Activated naive CD4-positive, alpha-beta T cell treated with anti-CD3 and anti-CD28 coated beads for 36 hours (primary cell): Measurements from ENCODE around the gene CROCC. TPM values are rescaled to one million over a fixed set of nuclear protein-coding genes. Genes with fewer than 3 reads are reported as not detected.
"Not testable (repeated sequence)": the region's sequence is repeated elsewhere in the genome, so short reads cannot be mapped to it uniquely, and the experiment has no call there.

Source experiments
- CTCF ChIA-PET: fragments of 350-600 bp; sonication (Branson Sonifier 250); formaldehyde crosslinking; loops from one replicate; lab custom pipeline; 2021; ENCODE audit warnings: antibody characterized with exemption; lab: Charles Lee
- DNase-seq: peaks from one replicate; pipeline ENCODE4 v3.0.0-alpha.2; 2020
- H3K27ac Mint-ChIP-seq: one replicate; pipeline ENCODE4 v1.8.0; 2021; ENCODE audit warnings: mild to moderate bottlenecking, mixed read lengths
- H3K27me3 Mint-ChIP-seq: one replicate; pipeline ENCODE4 v1.8.0; 2021; ENCODE audit warnings: low read depth, mixed read lengths
- H3K36me3 Mint-ChIP-seq: one replicate; pipeline ENCODE4 v1.8.0; 2021; ENCODE audit warnings: low read depth, mixed read lengths
- H3K4me1 Mint-ChIP-seq: one replicate; pipeline ENCODE4 v1.8.0; 2021; ENCODE audit warnings: low read depth, mixed read lengths
- H3K4me3 Mint-ChIP-seq: one replicate; pipeline ENCODE4 v1.8.0; 2021; ENCODE audit warnings: mild to moderate bottlenecking, moderate library complexity, mixed read lengths
- H3K9me3 Mint-ChIP-seq: one replicate; pipeline ENCODE4 v1.8.0; 2021; ENCODE audit warnings: mixed read lengths
- intact Hi-C: fragments of 100-400 bp; cut with micrococcal nuclease; formaldehyde crosslinking; loops from one replicate; pipeline ENCODE4 v1.15.1; 2023
- total RNA-seq, 2 experiments: library from RNA; stranded (reverse); gene quantifications; one replicate each; pipeline ENCODE4 v1.2.3, GENCODE V29; 2021

The CROCC gene
- total RNA-seq, 2 experiments from 2014 or later, result 15.5 to 15.7 TPM

DNA sequence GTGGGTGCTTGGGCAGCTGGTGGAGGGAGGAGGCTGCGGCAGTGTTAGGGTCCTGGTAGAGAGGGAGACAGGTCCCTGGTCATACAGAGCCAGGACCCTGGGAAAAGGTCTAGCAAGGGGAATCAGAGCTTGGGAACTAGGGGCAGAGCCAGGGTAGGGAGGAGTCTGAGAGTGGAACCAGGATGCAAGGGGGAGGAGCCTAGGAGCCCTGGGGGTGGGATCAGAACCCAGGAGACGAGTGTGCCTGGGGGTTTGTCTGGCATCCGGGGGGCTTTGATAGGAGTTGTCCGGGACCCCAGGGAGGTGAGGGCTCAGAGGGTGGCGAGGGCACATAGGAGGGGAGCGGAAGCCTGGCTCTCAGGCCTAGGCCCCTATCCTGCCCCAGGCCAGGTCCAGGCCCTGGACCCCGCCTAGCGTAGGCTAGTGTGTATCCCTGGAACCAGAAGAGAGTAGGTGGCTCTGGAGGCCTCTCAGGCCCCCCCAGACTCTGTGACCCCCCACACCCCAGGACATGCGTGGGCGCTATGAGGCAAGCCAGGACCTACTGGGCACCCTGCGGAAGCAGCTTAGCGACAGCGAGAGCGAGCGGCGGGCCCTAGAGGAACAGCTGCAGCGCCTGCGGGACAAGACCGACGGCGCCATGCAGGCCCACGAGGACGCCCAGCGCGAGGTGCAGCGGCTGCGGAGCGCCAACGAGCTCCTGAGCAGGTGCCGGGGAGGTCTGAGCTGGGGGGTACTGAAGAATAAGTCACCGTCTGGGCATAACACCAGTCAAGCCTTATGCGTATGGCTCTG, 17.9 kb downstream of the CROCC start:
- H3K36me3 Mint-ChIP-seq, H3K4me3 Mint-ChIP-seq, H3K27me3 Mint-ChIP-seq, H3K4me1 Mint-ChIP-seq, CTCF ChIA-PET, H3K9me3 Mint-ChIP-seq, DNase-seq, intact Hi-C loops, H3K27ac Mint-ChIP-seq: not testable (repeated sequence)

DNA sequence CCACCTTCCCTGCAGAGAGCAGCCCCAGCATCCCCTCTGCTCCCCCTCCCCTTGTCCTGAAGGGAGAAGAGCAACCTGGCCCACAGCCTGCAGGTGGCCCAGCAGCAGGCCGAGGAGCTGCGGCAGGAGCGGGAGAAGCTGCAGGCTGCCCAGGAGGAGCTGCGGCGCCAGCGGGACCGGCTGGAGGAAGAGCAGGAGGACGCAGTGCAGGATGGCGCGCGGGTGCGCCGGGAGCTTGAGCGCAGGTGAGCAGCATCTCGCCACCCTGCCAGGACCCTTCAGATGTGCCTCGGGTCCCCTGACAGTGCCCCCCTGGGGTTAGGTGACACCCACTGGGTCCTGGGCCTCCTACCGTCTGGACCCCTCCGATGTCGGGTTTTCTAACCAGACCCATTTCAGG, 22.3 kb downstream of the CROCC start:
- no peak overlapping the region for H3K27ac Mint-ChIP-seq

DNA sequence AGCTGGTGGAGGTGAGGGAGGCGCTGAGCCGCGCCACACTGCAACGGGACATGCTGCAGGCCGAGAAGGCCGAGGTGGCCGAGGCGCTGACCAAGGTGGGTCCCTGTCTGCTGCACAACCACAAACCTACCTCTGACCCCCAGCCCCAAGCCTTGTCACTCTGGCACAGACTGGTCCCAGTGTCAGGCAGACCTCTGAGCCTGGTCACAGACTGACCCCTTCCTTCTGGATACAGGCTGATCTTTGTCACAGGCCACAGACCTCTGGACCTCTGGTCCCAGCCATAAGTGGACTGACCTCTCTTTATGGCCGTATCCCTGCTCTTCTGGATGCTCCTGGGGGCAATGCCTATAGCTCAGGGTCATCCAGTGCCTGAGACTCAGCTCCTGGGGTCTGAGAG, 23.8 kb downstream of the CROCC start:
- DNase-seq, intact Hi-C loops, H3K4me3 Mint-ChIP-seq, H3K27me3 Mint-ChIP-seq, H3K4me1 Mint-ChIP-seq, H3K36me3 Mint-ChIP-seq, H3K27ac Mint-ChIP-seq, H3K9me3 Mint-ChIP-seq: not testable (repeated sequence)
- CTCF ChIA-PET, result interaction anchor here (2.6 kb wide), 1 partner anchor 325 kb away, joined by 11 read pairs; no protein-coding TSS in a partner anchor

More for the DNA sequence above, 22.3 kb downstream of the CROCC start:
- CTCF ChIA-PET, result no interaction called here
- H3K27me3 Mint-ChIP-seq, result no peaks in the 10 kb centered on the region
- no peak for DNase-seq
- H3K4me1 Mint-ChIP-seq, result no peaks in the 10 kb centered on the region
- H3K36me3 Mint-ChIP-seq, result peaks cover 1% of the 10 kb centered on the region
- H3K9me3 Mint-ChIP-seq, result no peaks in the 10 kb centered on the region
- intact Hi-C loops, result no loop called here
- no peak overlapping the region for H3K4me3 Mint-ChIP-seq

DNA sequence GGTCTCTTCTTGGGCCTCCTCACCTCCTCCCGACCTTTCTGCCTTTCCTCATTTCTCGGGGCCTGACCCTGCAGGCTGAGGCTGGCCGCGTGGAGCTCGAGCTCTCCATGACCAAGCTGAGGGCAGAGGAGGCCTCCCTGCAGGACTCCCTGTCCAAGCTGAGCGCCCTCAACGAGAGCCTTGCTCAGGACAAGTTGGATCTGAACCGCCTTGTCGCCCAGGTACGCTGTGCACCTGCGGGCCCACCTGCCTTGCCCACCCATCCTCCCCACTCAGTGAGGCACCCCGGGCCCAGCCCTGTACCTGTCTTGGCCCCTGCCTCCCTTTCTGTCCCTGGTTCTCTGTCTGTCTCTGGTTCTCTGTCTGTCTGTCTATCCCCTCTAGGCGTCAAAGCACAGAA, 24.5 kb downstream of the CROCC start:
- intact Hi-C loops, H3K4me3 Mint-ChIP-seq, H3K27me3 Mint-ChIP-seq, H3K4me1 Mint-ChIP-seq, DNase-seq, H3K9me3 Mint-ChIP-seq, H3K27ac Mint-ChIP-seq, H3K36me3 Mint-ChIP-seq: not testable (repeated sequence)
- CTCF ChIA-PET, result interaction anchor here (2.6 kb wide), 1 partner anchor 325 kb away, joined by 11 read pairs; no protein-coding TSS in a partner anchor

DNA sequence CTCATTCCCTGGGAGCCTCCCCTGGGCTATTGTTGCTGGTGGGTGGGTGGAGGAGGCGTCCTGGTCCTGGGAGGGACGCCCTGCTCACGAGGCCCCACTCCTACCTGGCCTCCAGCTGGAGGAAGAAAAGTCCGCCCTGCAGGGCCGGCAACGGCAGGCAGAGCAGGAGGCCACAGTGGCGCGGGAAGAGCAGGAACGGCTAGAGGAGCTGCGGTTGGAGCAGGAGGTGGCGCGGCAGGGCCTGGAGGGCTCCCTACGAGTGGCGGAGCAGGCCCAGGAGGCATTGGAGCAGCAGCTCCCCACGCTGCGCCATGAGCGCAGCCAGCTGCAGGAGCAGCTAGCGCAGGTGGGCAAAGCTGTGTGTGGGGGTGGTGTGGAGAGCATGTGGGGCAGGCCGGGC, 24.9 kb downstream of the CROCC start:
- intact Hi-C loops, result no loop called here

DNA sequence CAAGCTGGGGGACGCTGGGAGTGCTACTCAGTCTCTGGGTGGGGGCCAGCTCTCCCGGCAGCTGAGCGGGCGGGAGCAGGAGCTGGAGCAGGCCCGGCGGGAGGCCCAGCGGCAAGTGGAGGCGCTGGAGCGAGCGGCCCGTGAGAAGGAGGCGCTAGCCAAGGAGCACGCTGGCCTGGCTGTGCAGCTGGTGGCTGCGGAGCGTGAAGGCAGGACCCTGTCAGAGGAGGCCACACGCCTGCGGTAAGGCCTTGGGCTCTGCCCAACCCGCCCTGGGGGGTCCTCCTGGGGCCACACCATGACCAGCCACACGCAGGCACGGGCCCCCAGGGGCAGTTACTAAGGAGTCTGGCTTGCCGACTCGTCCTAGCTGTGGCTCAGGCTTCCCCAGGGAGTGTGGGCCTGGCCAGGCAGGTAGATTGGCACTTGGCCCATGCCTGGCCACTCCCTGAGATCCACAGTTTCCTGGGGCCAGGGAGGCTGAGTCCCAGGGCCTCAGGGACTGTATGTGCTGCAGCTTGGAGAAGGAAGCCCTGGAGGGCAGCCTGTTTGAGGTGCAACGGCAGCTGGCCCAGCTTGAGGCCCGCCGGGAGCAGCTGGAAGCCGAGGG, 26.7 kb downstream of the CROCC start:
- not testable (repeated sequence) for H3K27ac Mint-ChIP-seq

More for the DNA sequence above, 24.9 kb downstream of the CROCC start:
- CTCF ChIA-PET, result interaction anchor here (2.5 to 2.6 kb wide), 2 partner anchors 14 to 326 kb away, joined by 6 to 11 read pairs; no protein-coding TSS in a partner anchor
- Mint-ChIP-seq H3K4me3 (no peak overlapping the region), H3K27me3 (no peaks in the 10 kb centered on the region), H3K9me3 (no peaks in the 10 kb centered on the region), H3K36me3 (peaks cover 1% of the 10 kb centered on the region), H3K27ac (no peak overlapping the region), H3K4me1 (no peaks in the 10 kb centered on the region)
- no peak for DNase-seq

DNA sequence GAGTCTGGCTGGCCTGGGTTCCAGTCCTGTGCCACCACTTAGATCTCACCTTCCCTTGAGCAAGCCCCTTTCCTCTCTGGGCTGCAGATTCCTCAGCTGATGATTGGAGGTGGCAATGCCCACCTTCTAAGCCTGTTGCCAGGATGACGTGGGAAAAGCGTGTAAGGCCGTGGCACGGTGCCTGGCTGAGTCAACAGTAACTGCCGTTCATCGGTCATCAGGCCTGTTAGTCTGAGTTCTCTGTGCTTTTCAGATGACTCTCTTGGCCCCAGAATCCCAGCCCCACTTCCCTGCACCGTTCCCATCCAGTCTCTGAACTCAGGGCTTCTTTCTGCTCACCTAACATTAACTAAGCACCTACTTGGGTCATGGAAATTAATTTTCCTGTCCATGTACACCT, 27.3 kb downstream of the CROCC start:
- DNase-seq, H3K4me1 Mint-ChIP-seq, intact Hi-C loops, H3K4me3 Mint-ChIP-seq, H3K9me3 Mint-ChIP-seq, H3K27me3 Mint-ChIP-seq, H3K27ac Mint-ChIP-seq, H3K36me3 Mint-ChIP-seq: not testable (repeated sequence)
- CTCF ChIA-PET, result interaction anchor here (1.1 to 2.5 kb wide), 2 partner anchors 11 to 18 kb away, joined by 3 to 6 read pairs; no protein-coding TSS in a partner anchor

More for the DNA sequence above, 26.7 kb downstream of the CROCC start:
- H3K9me3 Mint-ChIP-seq, intact Hi-C loops, H3K27me3 Mint-ChIP-seq, H3K36me3 Mint-ChIP-seq, DNase-seq, H3K4me1 Mint-ChIP-seq, H3K4me3 Mint-ChIP-seq: not testable (repeated sequence)
- CTCF ChIA-PET, result interaction anchor here (2.5 to 2.6 kb wide), 2 partner anchors 12 to 328 kb away, joined by 6 to 11 read pairs; no protein-coding TSS in a partner anchor

DNA sequence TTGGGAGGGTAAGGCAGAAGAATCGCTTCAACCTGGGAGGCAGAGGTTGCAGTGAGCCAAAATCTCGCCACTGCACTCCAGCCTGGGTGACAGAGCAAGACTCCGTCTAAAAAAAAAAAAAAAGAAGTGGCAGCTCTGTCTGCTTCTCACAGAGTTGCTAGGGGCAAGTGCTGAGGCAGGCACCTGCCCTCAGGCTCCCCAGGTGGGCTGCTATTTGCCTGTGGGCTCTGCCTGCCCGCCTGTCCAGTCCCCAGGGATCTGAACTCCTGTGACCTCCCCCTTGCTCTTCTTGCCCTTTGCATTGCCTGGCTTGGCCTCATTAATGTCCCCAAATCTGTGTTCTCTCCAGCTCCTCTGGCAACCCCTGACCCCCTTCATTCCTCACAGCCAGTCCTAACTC, 30.6 kb downstream of the CROCC start:
- DNase-seq, H3K27ac Mint-ChIP-seq, H3K4me1 Mint-ChIP-seq, H3K27me3 Mint-ChIP-seq, H3K36me3 Mint-ChIP-seq, H3K9me3 Mint-ChIP-seq, intact Hi-C loops, H3K4me3 Mint-ChIP-seq: not testable (repeated sequence)
- CTCF ChIA-PET, result interaction anchor here (0.6 to 3.0 kb wide), 12 partner anchors 8 to 349 kb away, joined by 3 to 22 read pairs (median 5); partner anchors contain the start of gene MFAP2

DNA sequence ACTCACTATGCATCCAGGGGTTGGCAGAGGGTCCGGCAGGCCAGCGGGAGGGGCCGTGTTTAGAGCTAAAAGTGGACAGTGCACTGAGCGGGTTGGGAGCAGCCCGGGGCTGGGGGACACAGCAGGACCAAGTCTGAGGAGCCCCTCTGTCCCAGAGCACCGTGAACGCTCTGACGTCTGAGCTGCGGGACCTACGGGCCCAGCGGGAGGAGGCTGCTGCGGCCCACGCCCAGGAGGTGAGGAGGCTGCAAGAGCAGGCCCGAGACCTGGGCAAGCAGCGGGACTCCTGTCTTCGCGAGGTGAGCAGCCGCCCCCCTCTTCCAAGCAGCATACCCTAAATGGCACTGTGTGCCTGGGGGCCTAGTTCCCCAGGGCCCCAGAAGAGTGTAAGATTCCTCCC, 32.8 kb downstream of the CROCC start:
- H3K9me3 Mint-ChIP-seq, result no peaks in the 10 kb centered on the region
- no peak for DNase-seq
- no peaks in the 10 kb centered on the region for H3K4me1 Mint-ChIP-seq
- no peak overlapping the region for H3K4me3 Mint-ChIP-seq
- no peaks in the 10 kb centered on the region for H3K36me3 Mint-ChIP-seq
- no peak overlapping the region for H3K27ac Mint-ChIP-seq
- CTCF ChIA-PET, result no interaction called here
- intact Hi-C loops, result no loop called here
- H3K27me3 Mint-ChIP-seq, result no peaks in the 10 kb centered on the region

DNA sequence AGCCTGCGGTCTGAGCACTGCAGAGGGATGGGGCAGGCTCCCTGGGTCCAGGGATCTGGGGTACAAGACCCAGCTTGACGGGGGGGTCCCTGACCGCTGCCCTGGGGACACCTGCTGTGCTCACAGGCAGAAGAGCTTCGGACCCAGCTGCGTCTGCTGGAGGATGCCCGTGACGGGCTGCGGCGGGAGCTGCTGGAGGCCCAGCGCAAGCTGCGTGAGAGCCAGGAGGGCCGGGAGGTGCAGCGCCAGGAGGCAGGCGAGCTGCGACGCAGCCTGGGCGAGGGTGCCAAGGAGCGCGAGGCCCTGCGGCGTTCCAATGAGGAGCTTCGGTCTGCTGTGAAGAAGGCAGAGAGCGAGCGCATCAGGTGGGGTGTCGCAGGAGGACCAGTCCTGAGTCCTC, 33.5 kb downstream of the CROCC start:
- H3K36me3 Mint-ChIP-seq, result no peaks in the 10 kb centered on the region
- H3K9me3 Mint-ChIP-seq, result no peaks in the 10 kb centered on the region
- intact Hi-C loops, result no loop called here
- H3K27me3 Mint-ChIP-seq, result no peaks in the 10 kb centered on the region
- no peak overlapping the region for H3K4me3 Mint-ChIP-seq
- no peak overlapping the region for H3K27ac Mint-ChIP-seq
- CTCF ChIA-PET, result no interaction called here
- H3K4me1 Mint-ChIP-seq, result peaks cover 1% of the 10 kb centered on the region
- DNase-seq, result no peak

DNA sequence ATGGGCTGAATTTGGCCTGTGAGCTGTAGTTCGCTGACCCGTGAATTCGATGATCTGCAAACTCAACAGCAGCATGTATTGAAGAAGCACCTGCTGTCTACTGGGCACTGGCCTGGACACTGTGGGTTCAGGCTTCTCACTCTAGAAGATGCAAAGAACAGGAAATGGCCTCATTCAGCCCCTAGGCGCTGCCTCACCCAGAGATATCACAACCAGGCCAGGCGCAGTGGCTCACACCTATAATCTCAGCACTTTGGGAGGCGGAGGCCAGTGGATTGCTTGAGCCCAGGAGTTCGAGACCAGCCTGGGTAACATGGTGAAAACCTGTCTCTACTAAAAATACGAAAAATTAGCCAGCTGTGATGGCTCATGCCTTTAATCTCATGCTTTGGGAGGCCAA, 35.0 kb downstream of the CROCC start:
- Mint-ChIP-seq H3K27ac (no peak overlapping the region), H3K9me3 (no peaks in the 10 kb centered on the region), H3K4me1 (peaks cover 7% of the 10 kb centered on the region), H3K27me3 (no peaks in the 10 kb centered on the region), H3K36me3 (no peaks in the 10 kb centered on the region), H3K4me3 (no peak overlapping the region)
- CTCF ChIA-PET, result interaction anchor here (0.6 kb wide), 1 partner anchor 482 kb away, joined by 4 read pairs; no protein-coding TSS in a partner anchor
- intact Hi-C loops, result no loop called here
- no peak for DNase-seq

DNA sequence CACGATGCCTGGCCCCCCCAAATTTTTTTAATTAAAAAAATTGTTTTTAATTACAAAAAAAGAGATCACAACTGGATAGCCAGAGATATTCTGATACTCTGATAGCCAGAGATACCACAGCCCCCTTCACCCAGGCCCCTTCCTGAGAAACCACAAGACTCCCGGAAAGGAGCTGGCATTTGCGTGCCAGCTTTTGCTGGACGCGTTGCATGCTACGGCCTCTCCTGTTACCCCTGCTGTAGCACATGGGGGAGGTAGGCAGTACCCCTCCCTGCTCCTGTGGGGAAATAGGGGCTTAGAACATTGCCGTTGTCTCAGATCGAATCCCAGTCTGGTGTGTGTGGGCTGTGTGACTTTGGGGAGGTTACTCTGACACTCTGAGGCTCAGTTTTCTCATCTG, 36.0 kb downstream of the CROCC start:
- no peak for DNase-seq
- CTCF ChIA-PET, result interaction anchor here (0.6 kb wide), 1 partner anchor 54 kb away, joined by 3 read pairs; no protein-coding TSS in a partner anchor
- no peak overlapping the region for H3K27ac Mint-ChIP-seq
- no peak overlapping the region for H3K4me3 Mint-ChIP-seq
- H3K9me3 Mint-ChIP-seq, result no peaks in the 10 kb centered on the region
- intact Hi-C loops, result no loop called here
- H3K27me3 Mint-ChIP-seq, result no peaks in the 10 kb centered on the region
- H3K4me1 Mint-ChIP-seq, result peaks cover 8% of the 10 kb centered on the region
- H3K36me3 Mint-ChIP-seq, result no peaks in the 10 kb centered on the region
